HEK293 (cell line): ENCODE measurements around the gene RETNLB.

Experiments
- CTCF ChIA-PET: fragments of 350-600 bp; formaldehyde crosslinking; extraction: SDS; loops from one replicate; lab custom pipeline; 2021; ENCODE audit warnings: antibody characterized with exemption; lab: Yijun Ruan, JAX
- POLR2A ChIA-PET: fragments of 300-600 bp; formaldehyde crosslinking; extraction: SDS; loops from one replicate; lab custom pipeline; 2020; ENCODE audit warnings: antibody characterized with exemption, inconsistent platforms; lab: Yijun Ruan, JAX
- H3K27ac ChIP-seq: fragments of 200-500 bp; sonication (Bioruptor generic); 2 replicates; pipeline ENCODE4 v1.5.1; 2014; ENCODE audit warnings: low read depth, low read length, control low read depth, inconsistent platforms; ENCODE audit errors: extremely low read depth
- H3K36me3 ChIP-seq, 2 experiments: fragments of 200-500 bp in 1 of 2; sonication (Bioruptor generic) in 1 of 2; 1 replicate in 1 of 2; 2 replicates in 1 of 2; pipeline ENCODE4 v1.5.1; 2014 to 2017; ENCODE audit warnings: inconsistent platforms in 2 of 2, low read length in 2 of 2; ENCODE audit not compliant: control insufficient read depth in 2 of 2, insufficient read depth in 1 of 2
- H3K4me1 ChIP-seq: fragments of 200-500 bp; sonication (Bioruptor generic); 2 replicates; pipeline ENCODE4 v1.5.1; 2014; ENCODE audit warnings: mild to moderate bottlenecking, low read length, inconsistent platforms; ENCODE audit not compliant: control insufficient read depth, insufficient read depth
- H3K4me3 ChIP-seq: 2 replicates; pipeline ENCODE4 v1.5.1; 2011; ENCODE audit warnings: low read depth, mild to moderate bottlenecking, control low read depth, low read length, moderate library complexity
- H3K9me3 ChIP-seq: fragments of 200-500 bp; sonication (Bioruptor generic); 2 replicates; pipeline ENCODE4 v1.5.1; 2014; ENCODE audit warnings: low read depth, low read length, inconsistent platforms; ENCODE audit not compliant: control insufficient read depth, insufficient read depth
- MEIS1 ChIP-seq: sonication (generic); formaldehyde crosslinking; IDR thresholded peaks from 2 replicates; pipeline ENCODE4 v1.8.1; 2022; ENCODE audit warnings: missing genetic modification reagents, mild to moderate bottlenecking, borderline replicate concordance
- SCRT2 ChIP-seq: fragments of 450-650 bp; formaldehyde crosslinking; IDR thresholded peaks from 2 replicates; pipeline ENCODE4 v1.5.1; 2016; ENCODE audit warnings: missing biosample characterization, missing genetic modification characterization
- WT1 ChIP-seq: fragments of 450-650 bp; formaldehyde crosslinking; IDR thresholded peaks from 2 replicates; pipeline ENCODE4 v1.5.1; 2016; ENCODE audit warnings: missing biosample characterization, missing genetic modification characterization
- YY1 ChIP-seq: fragments of 450-650 bp; formaldehyde crosslinking; IDR thresholded peaks from 2 replicates; pipeline ENCODE4 v1.5.1; 2018; ENCODE audit warnings: missing biosample characterization, missing genetic modification characterization
- ZNF133 ChIP-seq: fragments of 450-650 bp; formaldehyde crosslinking; IDR thresholded peaks from 2 replicates; pipeline ENCODE4 v1.5.1; 2016; ENCODE audit warnings: missing biosample characterization, missing genetic modification characterization
- ZNF169 ChIP-seq: fragments of 450-650 bp; formaldehyde crosslinking; IDR thresholded peaks from 2 replicates; pipeline ENCODE4 v1.5.1; 2016; ENCODE audit warnings: missing biosample characterization, missing genetic modification characterization
- ZNF174 ChIP-seq: fragments of 450-650 bp; formaldehyde crosslinking; IDR thresholded peaks from 2 replicates; pipeline ENCODE4 v1.5.0; 2017; ENCODE audit warnings: missing biosample characterization, mild to moderate bottlenecking, missing genetic modification characterization
- ZNF404 ChIP-seq: fragments of 450-650 bp; formaldehyde crosslinking; IDR thresholded peaks from 2 replicates; pipeline ENCODE4 v1.5.1; 2017; ENCODE audit warnings: missing biosample characterization, missing genetic modification characterization
- ZNF561 ChIP-seq: fragments of 450-650 bp; IDR thresholded peaks from 2 replicates; pipeline ENCODE4 v1.5.1; 2018; ENCODE audit warnings: missing biosample characterization, missing genetic modification characterization, borderline replicate concordance
- ZNF596 ChIP-seq: fragments of 450-650 bp; IDR thresholded peaks from 2 replicates; pipeline ENCODE4 v1.5.0; 2018; ENCODE audit warnings: missing biosample characterization, mild to moderate bottlenecking, missing genetic modification characterization, moderate library complexity
- ZNF600 ChIP-seq: fragments of 450-650 bp; formaldehyde crosslinking; IDR thresholded peaks from 2 replicates; pipeline ENCODE4 v1.5.1; 2016; ENCODE audit warnings: missing biosample characterization, missing genetic modification characterization
- ZNF660 ChIP-seq: fragments of 450-650 bp; IDR thresholded peaks from 2 replicates; pipeline ENCODE4 v1.5.1; 2018; ENCODE audit warnings: missing biosample characterization, mild to moderate bottlenecking, missing genetic modification characterization
- ZNF747 ChIP-seq: fragments of 450-650 bp; formaldehyde crosslinking; IDR thresholded peaks from 2 replicates; pipeline ENCODE4 v1.5.1; 2016; ENCODE audit warnings: missing biosample characterization, missing genetic modification characterization
- ZNF76 ChIP-seq: fragments of 450-650 bp; formaldehyde crosslinking; IDR thresholded peaks from 2 replicates; pipeline ENCODE4; 2016; ENCODE audit warnings: low read depth, missing biosample characterization, missing genetic modification characterization, borderline replicate concordance
- TF ChIP-seq, protein P1 (sequence below): fragments of 450-650 bp; formaldehyde crosslinking; IDR thresholded peaks from 2 replicates; pipeline ENCODE4 v1.5.1; 2016; ENCODE audit warnings: missing biosample characterization, missing genetic modification characterization, low read depth
- TF ChIP-seq, protein P2 (sequence below): fragments of 450-650 bp; IDR thresholded peaks from 2 replicates; pipeline ENCODE4 v1.5.1; 2018; ENCODE audit warnings: missing biosample characterization, mild to moderate bottlenecking, missing genetic modification characterization
- TF ChIP-seq, protein P3 (sequence below): fragments of 450-650 bp; formaldehyde crosslinking; IDR thresholded peaks from 2 replicates; pipeline ENCODE4 v1.5.1; 2017; ENCODE audit warnings: missing biosample characterization, missing genetic modification characterization
- TF ChIP-seq, protein P4 (sequence below): fragments of 450-650 bp; formaldehyde crosslinking; IDR thresholded peaks from 2 replicates; pipeline ENCODE4 v1.5.1; 2017; ENCODE audit warnings: missing biosample characterization, missing genetic modification characterization
- TF ChIP-seq, protein P5 (sequence below): fragments of 450-650 bp; formaldehyde crosslinking; IDR thresholded peaks from 2 replicates; pipeline ENCODE4 v1.5.0; 2017; ENCODE audit warnings: missing biosample characterization, missing genetic modification characterization, borderline replicate concordance

The RETNLB gene, protein sequence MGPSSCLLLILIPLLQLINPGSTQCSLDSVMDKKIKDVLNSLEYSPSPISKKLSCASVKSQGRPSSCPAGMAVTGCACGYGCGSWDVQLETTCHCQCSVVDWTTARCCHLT

DNA sequence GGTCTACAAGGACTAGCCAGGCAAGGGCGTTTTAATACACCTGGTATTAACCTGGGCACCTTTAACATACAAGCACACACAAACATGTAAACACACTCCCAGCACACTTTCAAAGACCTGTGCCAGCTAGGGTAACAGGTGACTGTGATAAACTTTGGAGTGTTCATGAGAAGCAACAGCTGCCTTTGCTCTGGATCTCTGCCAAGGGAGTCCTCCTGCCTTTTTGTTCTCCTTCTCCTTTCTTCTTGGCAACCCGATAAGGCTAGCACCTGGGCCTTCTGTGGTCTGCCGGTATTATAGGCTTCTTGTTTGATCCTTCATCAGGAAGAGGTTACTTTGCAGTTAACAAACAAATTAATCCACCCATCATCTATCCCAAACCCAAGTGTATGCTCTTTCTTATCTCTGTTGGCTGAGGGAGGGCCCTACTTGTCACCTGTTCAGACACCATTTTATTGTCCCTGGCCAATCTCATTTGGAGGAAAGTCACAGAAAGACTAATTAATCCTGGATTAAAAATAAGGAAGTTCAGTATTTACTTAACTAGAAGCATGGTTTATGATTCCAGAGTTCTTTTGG, at the start of gene RETNLB:
RETNLB (minus strand) TSS at position 7 of the 579 bp plus-strand sequence. CDS start 225 bp downstream, outside the sequence.
- TF ChIP-seq MEIS1 (no peak), SCRT2 (tag by site-specific recombination) (peak; percentile 51)
- CTCF ChIA-PET = no interaction called here

DNA sequence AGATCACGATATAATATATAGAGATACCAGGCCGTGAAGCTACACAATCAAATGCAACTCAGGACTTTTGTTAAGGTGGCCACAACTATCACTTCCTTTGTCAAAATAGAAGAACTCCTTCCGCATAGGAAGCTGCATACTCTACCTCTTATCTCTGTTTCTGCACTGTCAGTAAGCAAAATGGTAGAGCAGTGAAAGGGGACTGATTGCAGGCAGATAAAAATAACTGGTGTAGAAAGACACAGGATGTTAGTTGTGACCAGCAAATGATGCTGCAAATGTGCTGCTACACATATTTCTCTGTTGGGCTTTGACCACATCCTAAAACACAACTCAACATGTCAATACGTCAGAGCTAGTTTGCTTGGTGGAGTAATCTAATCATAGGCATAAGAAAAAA, 49.1 kb upstream of the RETNLB start:
- no peaks in the 10 kb centered on the region for H3K9me3 ChIP-seq
- no peaks in the 10 kb centered on the region for H3K36me3 ChIP-seq
- TF ChIP-seq, protein P1, sequence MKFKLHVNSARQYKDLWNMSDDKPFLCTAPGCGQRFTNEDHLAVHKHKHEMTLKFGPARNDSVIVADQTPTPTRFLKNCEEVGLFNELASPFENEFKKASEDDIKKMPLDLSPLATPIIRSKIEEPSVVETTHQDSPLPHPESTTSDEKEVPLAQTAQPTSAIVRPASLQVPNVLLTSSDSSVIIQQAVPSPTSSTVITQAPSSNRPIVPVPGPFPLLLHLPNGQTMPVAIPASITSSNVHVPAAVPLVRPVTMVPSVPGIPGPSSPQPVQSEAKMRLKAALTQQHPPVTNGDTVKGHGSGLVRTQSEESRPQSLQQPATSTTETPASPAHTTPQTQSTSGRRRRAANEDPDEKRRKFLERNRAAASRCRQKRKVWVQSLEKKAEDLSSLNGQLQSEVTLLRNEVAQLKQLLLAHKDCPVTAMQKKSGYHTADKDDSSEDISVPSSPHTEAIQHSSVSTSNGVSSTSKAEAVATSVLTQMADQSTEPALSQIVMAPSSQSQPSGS (tag by site-specific recombination) = no peak
- TF ChIP-seq WT1 (tag by site-specific recombination) = no peak
- TF ChIP-seq ZNF133 = no peak
- TF ChIP-seq ZNF660 (tag by site-specific recombination) = no peak
- TF ChIP-seq ZNF174 = no peak
- H3K27ac ChIP-seq = no peak overlapping the region
- ChIA-PET CTCF (interaction anchor here (0.6 kb wide), 1 partner anchor 25 kb away, joined by 5 read pairs; no protein-coding TSS in a partner anchor), POLR2A (no interaction called here)
- no peaks in the 10 kb centered on the region for H3K4me1 ChIP-seq
- H3K4me3 ChIP-seq = no peak overlapping the region

More for the DNA sequence above, at the start of gene RETNLB:
- no peak within 1 kb of the TSS for H3K27ac ChIP-seq
- POLR2A ChIA-PET = no interaction called here
- H3K36me3 ChIP-seq = no peaks in the 10 kb centered on the region
- H3K4me1 ChIP-seq = no peaks in the 10 kb centered on the region
- no peaks in the 10 kb centered on the region for H3K9me3 ChIP-seq
- H3K4me3 ChIP-seq = no peak within 1 kb of the TSS

DNA sequence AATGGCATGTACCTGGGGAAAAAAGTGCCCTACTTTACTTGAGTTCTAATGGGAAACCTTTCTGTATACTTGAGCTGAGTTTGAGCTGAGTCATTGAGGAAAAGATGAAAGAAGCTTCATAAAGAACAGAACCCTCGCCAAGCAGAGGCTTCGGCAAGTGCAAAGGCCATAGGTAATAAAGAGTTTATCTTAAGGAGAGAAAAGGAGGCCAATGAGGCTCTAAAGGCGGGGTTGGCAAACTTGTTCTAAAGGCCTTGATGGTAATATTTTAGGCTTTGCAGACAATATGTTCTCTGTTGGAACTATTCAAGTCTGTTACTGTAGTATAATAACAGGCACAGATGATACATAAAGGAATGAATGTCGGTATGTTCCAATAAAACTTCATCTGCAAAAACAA, 47.8 kb upstream of the RETNLB start:
- Histone ChIP-seq H3K27ac (no peak overlapping the region), H3K4me3 (no peak overlapping the region), H3K4me1 (no peaks in the 10 kb centered on the region), H3K9me3 (no peaks in the 10 kb centered on the region), H3K36me3 (no peaks in the 10 kb centered on the region)
- TF ChIP-seq, protein P2, sequence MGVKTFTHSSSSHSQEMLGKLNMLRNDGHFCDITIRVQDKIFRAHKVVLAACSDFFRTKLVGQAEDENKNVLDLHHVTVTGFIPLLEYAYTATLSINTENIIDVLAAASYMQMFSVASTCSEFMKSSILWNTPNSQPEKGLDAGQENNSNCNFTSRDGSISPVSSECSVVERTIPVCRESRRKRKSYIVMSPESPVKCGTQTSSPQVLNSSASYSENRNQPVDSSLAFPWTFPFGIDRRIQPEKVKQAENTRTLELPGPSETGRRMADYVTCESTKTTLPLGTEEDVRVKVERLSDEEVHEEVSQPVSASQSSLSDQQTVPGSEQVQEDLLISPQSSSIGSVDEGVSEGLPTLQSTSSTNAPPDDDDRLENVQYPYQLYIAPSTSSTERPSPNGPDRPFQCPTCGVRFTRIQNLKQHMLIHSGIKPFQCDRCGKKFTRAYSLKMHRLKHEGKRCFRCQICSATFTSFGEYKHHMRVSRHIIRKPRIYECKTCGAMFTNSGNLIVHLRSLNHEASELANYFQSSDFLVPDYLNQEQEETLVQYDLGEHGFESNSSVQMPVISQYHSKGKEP (tag by site-specific recombination) = no peak
- TF ChIP-seq YY1 (no peak), ZNF404 (tag by site-specific recombination) (no peak), ZNF600 (tag by site-specific recombination) (no peak), ZNF169 (no peak), ZNF747 (tag by site-specific recombination) (no peak), ZNF561 (no peak), ZNF76 (tag by site-specific recombination) (no peak), ZNF596 (no peak)
- TF ChIP-seq, protein P3, sequence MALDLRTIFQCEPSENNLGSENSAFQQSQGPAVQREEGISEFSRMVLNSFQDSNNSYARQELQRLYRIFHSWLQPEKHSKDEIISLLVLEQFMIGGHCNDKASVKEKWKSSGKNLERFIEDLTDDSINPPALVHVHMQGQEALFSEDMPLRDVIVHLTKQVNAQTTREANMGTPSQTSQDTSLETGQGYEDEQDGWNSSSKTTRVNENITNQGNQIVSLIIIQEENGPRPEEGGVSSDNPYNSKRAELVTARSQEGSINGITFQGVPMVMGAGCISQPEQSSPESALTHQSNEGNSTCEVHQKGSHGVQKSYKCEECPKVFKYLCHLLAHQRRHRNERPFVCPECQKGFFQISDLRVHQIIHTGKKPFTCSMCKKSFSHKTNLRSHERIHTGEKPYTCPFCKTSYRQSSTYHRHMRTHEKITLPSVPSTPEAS (tag by site-specific recombination) = no peak
- TF ChIP-seq, protein P4, sequence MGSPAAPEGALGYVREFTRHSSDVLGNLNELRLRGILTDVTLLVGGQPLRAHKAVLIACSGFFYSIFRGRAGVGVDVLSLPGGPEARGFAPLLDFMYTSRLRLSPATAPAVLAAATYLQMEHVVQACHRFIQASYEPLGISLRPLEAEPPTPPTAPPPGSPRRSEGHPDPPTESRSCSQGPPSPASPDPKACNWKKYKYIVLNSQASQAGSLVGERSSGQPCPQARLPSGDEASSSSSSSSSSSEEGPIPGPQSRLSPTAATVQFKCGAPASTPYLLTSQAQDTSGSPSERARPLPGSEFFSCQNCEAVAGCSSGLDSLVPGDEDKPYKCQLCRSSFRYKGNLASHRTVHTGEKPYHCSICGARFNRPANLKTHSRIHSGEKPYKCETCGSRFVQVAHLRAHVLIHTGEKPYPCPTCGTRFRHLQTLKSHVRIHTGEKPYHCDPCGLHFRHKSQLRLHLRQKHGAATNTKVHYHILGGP (tag by site-specific recombination) = no peak
- TF ChIP-seq, protein P5, sequence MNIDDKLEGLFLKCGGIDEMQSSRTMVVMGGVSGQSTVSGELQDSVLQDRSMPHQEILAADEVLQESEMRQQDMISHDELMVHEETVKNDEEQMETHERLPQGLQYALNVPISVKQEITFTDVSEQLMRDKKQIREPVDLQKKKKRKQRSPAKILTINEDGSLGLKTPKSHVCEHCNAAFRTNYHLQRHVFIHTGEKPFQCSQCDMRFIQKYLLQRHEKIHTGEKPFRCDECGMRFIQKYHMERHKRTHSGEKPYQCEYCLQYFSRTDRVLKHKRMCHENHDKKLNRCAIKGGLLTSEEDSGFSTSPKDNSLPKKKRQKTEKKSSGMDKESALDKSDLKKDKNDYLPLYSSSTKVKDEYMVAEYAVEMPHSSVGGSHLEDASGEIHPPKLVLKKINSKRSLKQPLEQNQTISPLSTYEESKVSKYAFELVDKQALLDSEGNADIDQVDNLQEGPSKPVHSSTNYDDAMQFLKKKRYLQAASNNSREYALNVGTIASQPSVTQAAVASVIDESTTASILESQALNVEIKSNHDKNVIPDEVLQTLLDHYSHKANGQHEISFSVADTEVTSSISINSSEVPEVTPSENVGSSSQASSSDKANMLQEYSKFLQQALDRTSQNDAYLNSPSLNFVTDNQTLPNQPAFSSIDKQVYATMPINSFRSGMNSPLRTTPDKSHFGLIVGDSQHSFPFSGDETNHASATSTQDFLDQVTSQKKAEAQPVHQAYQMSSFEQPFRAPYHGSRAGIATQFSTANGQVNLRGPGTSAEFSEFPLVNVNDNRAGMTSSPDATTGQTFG (tag by site-specific recombination) = no peak
- ChIA-PET POLR2A (no interaction called here), CTCF (no interaction called here)
